ENCODE results near the gene RNU6-1.

RNU6-1 gene

DNA sequence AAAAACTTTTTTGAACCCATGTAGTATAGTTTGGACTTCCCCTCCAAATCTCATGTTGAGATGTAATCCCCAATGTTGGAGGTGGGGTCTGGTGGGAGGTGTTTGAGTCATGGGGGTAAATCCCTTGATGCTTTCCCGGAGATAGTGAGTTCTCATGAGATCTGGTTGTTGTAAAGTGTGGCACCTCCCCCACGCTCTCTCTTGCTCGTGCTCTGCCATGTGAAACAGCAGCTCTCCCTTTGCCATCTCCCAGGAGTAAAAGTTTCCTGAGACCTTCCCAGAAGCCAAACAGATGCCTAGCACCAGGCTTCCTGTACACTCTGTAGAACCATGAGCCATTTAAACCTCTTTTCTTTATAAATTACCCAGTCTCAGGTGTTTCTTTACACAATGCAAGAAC is 16.0 kb upstream of the RNU6-1 start:
- Histone ChIP-seq H3K4me1 (ENCODE audit: control insufficient read depth, insufficient read depth, low read length) (peaks cover 3% of the 10 kb centered on the region), H3K9me3 (ENCODE audit: control insufficient read depth, low read length) (no peaks in the 10 kb centered on the region), H3K9ac (ENCODE audit: low read length) (no peak overlapping the region), H3K27me3 (replicated peaks; ENCODE audit: control insufficient read depth, insufficient read depth, low read length) (peaks cover 2% of the 10 kb centered on the region), H3K36me3 (ENCODE audit: control insufficient read depth, insufficient read depth, low read length, severe bottlenecking) (no peaks in the 10 kb centered on the region), H3K4me3 (ENCODE audit: low read length) (no peak overlapping the region)
- DNase-seq (ENCODE audit: low read depth) = no peak

GRCh38 chr15:67854358-67854757 is 14.5 kb upstream of the RNU6-1 start:
- H3K27me3 ChIP-seq (replicated peaks; ENCODE audit: control insufficient read depth, insufficient read depth, low read length) = peaks cover under 1% of the 10 kb centered on the region
- H3K9ac ChIP-seq (ENCODE audit: low read length) = no peak overlapping the region
- H3K9me3 ChIP-seq (ENCODE audit: control insufficient read depth, low read length) = no peaks in the 10 kb centered on the region
- H3K36me3 ChIP-seq (ENCODE audit: control insufficient read depth, insufficient read depth, low read length, severe bottlenecking) = no peaks in the 10 kb centered on the region
- H3K4me1 ChIP-seq (ENCODE audit: control insufficient read depth, insufficient read depth, low read length) = peaks cover 3% of the 10 kb centered on the region
- no peak overlapping the region for H3K4me3 ChIP-seq (ENCODE audit: low read length)
- no peak for DNase-seq (ENCODE audit: low read depth)

- H3K9ac ChIP-seq (ENCODE audit: low read length) = no peak overlapping the region
- peaks cover 3% of the 10 kb centered on the region for H3K4me1 ChIP-seq (ENCODE audit: control insufficient read depth, insufficient read depth, low read length)
- no peaks in the 10 kb centered on the region for H3K27me3 ChIP-seq (replicated peaks; ENCODE audit: control insufficient read depth, insufficient read depth, low read length)
- H3K36me3 ChIP-seq (ENCODE audit: control insufficient read depth, insufficient read depth, low read length, severe bottlenecking) = no peaks in the 10 kb centered on the region
- no peak overlapping the region for H3K4me3 ChIP-seq (ENCODE audit: low read length)
- H3K9me3 ChIP-seq (ENCODE audit: control insufficient read depth, low read length) = no peaks in the 10 kb centered on the region
- no peak for DNase-seq (ENCODE audit: low read depth)
Observed at GRCh38 chr15:67853454-67853853, 13.6 kb upstream of the RNU6-1 start.

- Histone ChIP-seq H3K4me3 (ENCODE audit: low read length) (no peak overlapping the region), H3K27me3 (replicated peaks; ENCODE audit: control insufficient read depth, insufficient read depth, low read length) (no peaks in the 10 kb centered on the region), H3K9me3 (ENCODE audit: control insufficient read depth, low read length) (no peaks in the 10 kb centered on the region), H3K9ac (ENCODE audit: low read length) (no peak overlapping the region), H3K36me3 (ENCODE audit: control insufficient read depth, insufficient read depth, low read length, severe bottlenecking) (no peaks in the 10 kb centered on the region), H3K4me1 (ENCODE audit: control insufficient read depth, insufficient read depth, low read length) (peaks cover 3% of the 10 kb centered on the region)
- no peak for DNase-seq (ENCODE audit: low read depth)
Observed at GRCh38 chr15:67852418-67852817, 12.6 kb upstream of the RNU6-1 start.

DNA sequence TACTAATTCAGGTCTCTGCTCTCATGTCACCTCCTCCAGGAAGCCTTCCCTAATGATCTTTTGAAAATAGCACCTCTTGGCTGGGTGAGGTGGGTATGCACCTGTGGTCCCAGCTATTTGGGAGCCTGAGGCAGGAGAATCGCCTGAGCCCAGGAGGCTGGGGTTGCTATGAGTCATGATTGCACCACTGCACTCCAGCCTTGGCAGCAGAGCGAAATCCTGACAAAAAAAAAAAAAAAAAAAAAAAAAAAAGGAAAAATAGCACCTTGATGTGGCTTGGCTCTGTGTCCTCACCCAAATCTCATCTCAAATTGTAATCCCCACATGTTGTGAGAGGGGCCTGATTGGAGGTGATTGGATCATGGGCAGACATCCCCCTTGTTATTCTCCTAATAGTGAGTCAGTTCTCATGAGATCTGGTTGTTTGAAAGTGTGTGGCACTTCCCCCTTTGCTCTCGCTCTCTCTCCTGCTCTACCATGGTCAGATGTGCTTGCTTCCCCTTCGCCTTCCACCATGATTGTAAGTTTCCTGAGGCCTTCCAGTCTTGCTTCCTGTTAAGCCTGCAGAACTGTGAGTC is 11.2 kb upstream of the RNU6-1 start:
- H3K4me1 ChIP-seq (ENCODE audit: control insufficient read depth, insufficient read depth, low read length) = peaks cover 3% of the 10 kb centered on the region
- DNase-seq (ENCODE audit: low read depth) = peak; percentile 59
- H3K4me3 ChIP-seq (ENCODE audit: low read length) = no peak overlapping the region

DNA sequence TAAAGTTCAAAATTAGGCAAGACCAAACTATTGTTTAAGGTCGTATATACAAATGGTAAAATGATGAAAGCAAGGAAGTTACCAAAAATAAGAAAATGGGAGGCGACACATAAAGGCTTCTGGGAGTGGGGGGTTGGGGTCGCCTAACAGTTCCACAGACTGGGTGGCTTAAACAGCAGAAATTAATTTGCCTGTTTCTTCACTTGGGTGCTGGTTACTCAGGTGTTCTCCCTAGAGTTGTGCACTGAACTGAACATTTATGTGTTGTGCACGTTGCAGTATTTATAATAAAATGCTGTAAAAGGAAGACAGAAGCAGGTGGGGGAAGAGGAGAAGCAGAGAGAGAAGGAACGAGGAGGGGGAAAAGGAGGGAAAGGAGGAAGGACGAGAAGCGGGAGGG is 10.5 kb upstream of the RNU6-1 start:
- Histone ChIP-seq H3K36me3 (ENCODE audit: control insufficient read depth, insufficient read depth, low read length, severe bottlenecking) (no peaks in the 10 kb centered on the region), H3K9ac (ENCODE audit: low read length) (no peak overlapping the region), H3K4me3 (ENCODE audit: low read length) (no peak overlapping the region), H3K4me1 (ENCODE audit: control insufficient read depth, insufficient read depth, low read length) (peaks cover 3% of the 10 kb centered on the region), H3K27me3 (replicated peaks; ENCODE audit: control insufficient read depth, insufficient read depth, low read length) (no peaks in the 10 kb centered on the region), H3K9me3 (ENCODE audit: control insufficient read depth, low read length) (no peaks in the 10 kb centered on the region)
- DNase-seq (ENCODE audit: low read depth) = no peak

More for the DNA sequence above, 11.2 kb upstream of the RNU6-1 start:
- H3K27me3 ChIP-seq (replicated peaks; ENCODE audit: control insufficient read depth, insufficient read depth, low read length) = no peaks in the 10 kb centered on the region
- H3K9ac ChIP-seq (ENCODE audit: low read length) = no peak overlapping the region
- no peaks in the 10 kb centered on the region for H3K36me3 ChIP-seq (ENCODE audit: control insufficient read depth, insufficient read depth, low read length, severe bottlenecking)
- no peaks in the 10 kb centered on the region for H3K9me3 ChIP-seq (ENCODE audit: control insufficient read depth, low read length)

GRCh38 chr15:67849538-67849937 is 9.7 kb upstream of the RNU6-1 start:
- peaks cover 3% of the 10 kb centered on the region for H3K4me1 ChIP-seq (ENCODE audit: control insufficient read depth, insufficient read depth, low read length)
- no peaks in the 10 kb centered on the region for H3K9me3 ChIP-seq (ENCODE audit: control insufficient read depth, low read length)
- H3K9ac ChIP-seq (ENCODE audit: low read length) = no peak overlapping the region
- no peak overlapping the region for H3K4me3 ChIP-seq (ENCODE audit: low read length)
- no peaks in the 10 kb centered on the region for H3K36me3 ChIP-seq (ENCODE audit: control insufficient read depth, insufficient read depth, low read length, severe bottlenecking)
- H3K27me3 ChIP-seq (replicated peaks; ENCODE audit: control insufficient read depth, insufficient read depth, low read length) = no peaks in the 10 kb centered on the region
- DNase-seq (ENCODE audit: low read depth) = no peak

DNA sequence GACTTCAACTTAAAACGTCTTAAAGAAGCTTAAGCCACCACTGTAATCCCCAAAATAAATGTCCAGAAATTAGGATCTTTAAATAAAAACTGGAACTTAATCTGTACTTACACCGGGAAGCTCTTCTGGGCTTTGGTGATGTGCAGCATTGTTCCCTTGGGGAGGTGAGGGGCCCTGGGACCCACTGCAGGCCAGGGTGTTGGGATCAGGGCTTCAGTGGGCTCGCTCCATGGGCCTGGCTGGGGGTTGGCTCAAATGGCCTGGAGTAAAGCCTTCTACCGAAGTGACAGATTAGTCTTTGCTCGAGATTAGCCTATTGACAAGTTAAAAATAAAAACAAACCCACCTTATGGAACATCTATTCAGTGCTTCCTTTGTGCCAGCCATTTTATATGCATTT is 6.1 kb upstream of the RNU6-1 start:
- H3K36me3 ChIP-seq (ENCODE audit: control insufficient read depth, insufficient read depth, low read length, severe bottlenecking) = no peaks in the 10 kb centered on the region
- no peaks in the 10 kb centered on the region for H3K27me3 ChIP-seq (replicated peaks; ENCODE audit: control insufficient read depth, insufficient read depth, low read length)
- H3K9me3 ChIP-seq (ENCODE audit: control insufficient read depth, low read length) = no peaks in the 10 kb centered on the region
- DNase-seq (ENCODE audit: low read depth) = no peak
- no peak overlapping the region for H3K9ac ChIP-seq (ENCODE audit: low read length)
- peaks cover 17% of the 10 kb centered on the region for H3K4me1 ChIP-seq (ENCODE audit: control insufficient read depth, insufficient read depth, low read length)
- no peak overlapping the region for H3K4me3 ChIP-seq (ENCODE audit: low read length)

GRCh38 chr15:67843571-67844387 is 3.9 kb upstream of the RNU6-1 start:
- DNase-seq (ENCODE audit: low read depth) = peak; percentile 64
- H3K4me3 ChIP-seq (ENCODE audit: low read length) = no peak overlapping the region
- H3K9ac ChIP-seq (ENCODE audit: low read length) = no peak overlapping the region

GRCh38 chr15:67843092-67843501 is 3.3 kb upstream of the RNU6-1 start:
- DNase-seq (ENCODE audit: low read depth) = no peak
- H3K27me3 ChIP-seq (replicated peaks; ENCODE audit: control insufficient read depth, insufficient read depth, low read length) = no peaks in the 10 kb centered on the region
- no peaks in the 10 kb centered on the region for H3K36me3 ChIP-seq (ENCODE audit: control insufficient read depth, insufficient read depth, low read length, severe bottlenecking)
- peaks cover 34% of the 10 kb centered on the region for H3K4me1 ChIP-seq (ENCODE audit: control insufficient read depth, insufficient read depth, low read length)
- H3K9ac ChIP-seq (ENCODE audit: low read length) = no peak overlapping the region
- H3K9me3 ChIP-seq (ENCODE audit: control insufficient read depth, low read length) = no peaks in the 10 kb centered on the region
- no peak overlapping the region for H3K4me3 ChIP-seq (ENCODE audit: low read length)

More at GRCh38 chr15:67843571-67844387, 3.9 kb upstream of the RNU6-1 start:
- Histone ChIP-seq H3K27me3 (replicated peaks; ENCODE audit: control insufficient read depth, insufficient read depth, low read length) (no peaks in the 10 kb centered on the region), H3K9me3 (ENCODE audit: control insufficient read depth, low read length) (no peaks in the 10 kb centered on the region), H3K4me1 (ENCODE audit: control insufficient read depth, insufficient read depth, low read length) (peaks cover 28% of the 10 kb centered on the region), H3K36me3 (ENCODE audit: control insufficient read depth, insufficient read depth, low read length, severe bottlenecking) (no peaks in the 10 kb centered on the region)

- Histone ChIP-seq H3K36me3 (ENCODE audit: control insufficient read depth, insufficient read depth, low read length, severe bottlenecking) (no peaks in the 10 kb centered on the region), H3K4me3 (ENCODE audit: low read length) (peak overlapping the region; percentile 92), H3K9ac (ENCODE audit: low read length) (peak overlapping the region; percentile 94), H3K9me3 (ENCODE audit: control insufficient read depth, low read length) (no peaks in the 10 kb centered on the region), H3K4me1 (ENCODE audit: control insufficient read depth, insufficient read depth, low read length) (peaks cover 34% of the 10 kb centered on the region), H3K27me3 (replicated peaks; ENCODE audit: control insufficient read depth, insufficient read depth, low read length) (peaks cover 4% of the 10 kb centered on the region)
- no peak for DNase-seq (ENCODE audit: low read depth)
Observed at GRCh38 chr15:67841513-67841762, 1.6 kb upstream of the RNU6-1 start.

All from adipocyte (in vitro differentiated cells).